DOHH2 (cell line): Measurements from ENCODE around the gene ASGR1.

Source experiments
- CTCF ChIP-seq: fragments of 200-600 bp; sonication (generic); IDR thresholded peaks from one replicate; pipeline ENCODE4 v1.5.1; 2014; ENCODE audit warnings: antibody characterized with exemption, mild to moderate bottlenecking, low read depth, low read length; ENCODE audit not compliant: poor library complexity, severe bottlenecking
- EZH2phosphoT487 ChIP-seq: fragments of 200-600 bp; sonication (generic); IDR thresholded peaks from 2 replicates; pipeline ENCODE4 v1.6.1; 2017; ENCODE audit warnings: borderline replicate concordance, mild to moderate bottlenecking, antibody characterized with exemption, low read length, moderate library complexity, mixed read lengths

DNA sequence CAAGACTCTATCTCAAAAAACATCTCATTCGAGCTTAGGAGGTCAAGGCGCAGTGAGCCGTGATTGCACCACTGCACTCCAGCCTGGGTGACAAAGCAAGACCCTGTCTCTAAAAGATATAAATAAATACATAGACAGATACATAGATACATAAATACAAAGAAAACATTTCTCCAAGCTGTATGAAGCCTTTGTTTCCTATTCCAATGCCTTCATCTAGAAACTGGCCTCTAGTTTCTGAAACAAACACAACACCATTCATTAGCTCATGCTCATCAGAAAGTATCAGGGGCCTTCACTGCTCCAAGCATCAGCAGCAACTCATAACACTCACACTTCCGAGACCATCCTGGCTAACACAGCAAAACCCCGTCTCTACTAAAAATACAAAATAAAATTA is 54.2 kb downstream of the ASGR1 start:
- TF ChIP-seq CTCF, result no peak
- TF ChIP-seq EZH2phosphoT487, result no peak
